OCI-LY7 (cell line): Measurements from ENCODE around the gene BUD13.

Experiments
- CTCF ChIP-seq: fragments of 200-600 bp; sonication (generic); conservative IDR thresholded peaks from 2 replicates; pipeline ENCODE4 v1.5.1; 2014; ENCODE audit warnings: mild to moderate bottlenecking, antibody characterized with exemption, low read length, moderate library complexity, mixed read lengths
- EZH2phosphoT487 ChIP-seq: fragments of 200-600 bp; sonication (generic); IDR thresholded peaks from 2 replicates; pipeline ENCODE4 v1.6.1; 2018; ENCODE audit warnings: low read depth, borderline replicate concordance, mild to moderate bottlenecking, mixed run types, antibody characterized with exemption, low read length, moderate library complexity, mixed read lengths

GRCh38 chr11:116733969-116734508, 38.7 kb downstream of the BUD13 start:
- no peak for TF ChIP-seq CTCF
- no peak for TF ChIP-seq EZH2phosphoT487
